ENCODE results near the gene BAHCC1.

DNA sequence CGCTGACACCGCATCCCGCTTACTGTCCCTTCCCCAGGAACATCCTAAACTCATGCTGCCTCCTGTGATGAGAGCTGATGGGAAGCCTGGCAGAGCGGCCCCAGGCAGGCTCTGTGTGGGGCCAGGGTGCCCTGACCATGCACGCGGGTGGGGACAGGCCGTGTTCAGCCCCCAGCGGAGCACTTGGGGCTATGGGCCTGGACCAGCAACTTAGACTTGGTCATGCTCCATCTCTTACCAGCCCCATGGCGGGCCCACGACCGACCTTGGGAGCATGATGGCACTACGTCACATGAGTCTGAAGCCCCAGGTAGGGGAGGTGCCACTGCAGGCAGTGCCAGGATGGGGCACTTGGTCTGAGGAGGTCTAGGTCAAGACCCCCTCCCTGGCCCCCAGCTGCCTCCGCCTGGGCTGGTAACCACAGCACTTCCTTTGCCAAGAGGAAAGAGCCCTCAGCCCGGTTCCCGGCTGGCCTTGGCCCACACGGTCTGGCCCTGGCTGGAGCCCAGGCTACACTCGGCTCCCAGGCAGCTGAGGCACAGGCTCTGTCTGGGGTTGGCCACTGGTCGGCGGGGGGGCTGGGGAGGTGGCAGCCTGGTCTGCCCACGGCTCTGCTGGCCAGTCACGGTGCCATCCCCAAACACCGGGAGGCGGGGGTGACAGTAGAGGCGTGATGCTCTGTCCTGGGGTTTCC, 25.7 kb downstream of the BAHCC1 start:
- TF ChIP-seq, protein P1, sequence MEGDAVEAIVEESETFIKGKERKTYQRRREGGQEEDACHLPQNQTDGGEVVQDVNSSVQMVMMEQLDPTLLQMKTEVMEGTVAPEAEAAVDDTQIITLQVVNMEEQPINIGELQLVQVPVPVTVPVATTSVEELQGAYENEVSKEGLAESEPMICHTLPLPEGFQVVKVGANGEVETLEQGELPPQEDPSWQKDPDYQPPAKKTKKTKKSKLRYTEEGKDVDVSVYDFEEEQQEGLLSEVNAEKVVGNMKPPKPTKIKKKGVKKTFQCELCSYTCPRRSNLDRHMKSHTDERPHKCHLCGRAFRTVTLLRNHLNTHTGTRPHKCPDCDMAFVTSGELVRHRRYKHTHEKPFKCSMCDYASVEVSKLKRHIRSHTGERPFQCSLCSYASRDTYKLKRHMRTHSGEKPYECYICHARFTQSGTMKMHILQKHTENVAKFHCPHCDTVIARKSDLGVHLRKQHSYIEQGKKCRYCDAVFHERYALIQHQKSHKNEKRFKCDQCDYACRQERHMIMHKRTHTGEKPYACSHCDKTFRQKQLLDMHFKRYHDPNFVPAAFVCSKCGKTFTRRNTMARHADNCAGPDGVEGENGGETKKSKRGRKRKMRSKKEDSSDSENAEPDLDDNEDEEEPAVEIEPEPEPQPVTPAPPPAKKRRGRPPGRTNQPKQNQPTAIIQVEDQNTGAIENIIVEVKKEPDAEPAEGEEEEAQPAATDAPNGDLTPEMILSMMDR (IDR thresholded peaks at IDR 0.05; ENCODE audit: poor library complexity, severe bottlenecking) = no peak
- TF ChIP-seq RAD21 (conservative IDR thresholded peaks at IDR 0.05) (no peak), TAF1 (IDR thresholded peaks at IDR 0.05; ENCODE audit: low read depth) (no peak), MXI1 (conservative IDR thresholded peaks at IDR 0.05; ENCODE audit: poor library complexity, severe bottlenecking) (no peak), EZH2 (IDR thresholded peaks at IDR 0.05; ENCODE audit: borderline replicate concordance, insufficient read depth, low read length, poor library complexity, severe bottlenecking) (no peak), POLR2AphosphoS5 (IDR thresholded peaks at IDR 0.05) (no peak)
- TF ChIP-seq, protein P2, sequence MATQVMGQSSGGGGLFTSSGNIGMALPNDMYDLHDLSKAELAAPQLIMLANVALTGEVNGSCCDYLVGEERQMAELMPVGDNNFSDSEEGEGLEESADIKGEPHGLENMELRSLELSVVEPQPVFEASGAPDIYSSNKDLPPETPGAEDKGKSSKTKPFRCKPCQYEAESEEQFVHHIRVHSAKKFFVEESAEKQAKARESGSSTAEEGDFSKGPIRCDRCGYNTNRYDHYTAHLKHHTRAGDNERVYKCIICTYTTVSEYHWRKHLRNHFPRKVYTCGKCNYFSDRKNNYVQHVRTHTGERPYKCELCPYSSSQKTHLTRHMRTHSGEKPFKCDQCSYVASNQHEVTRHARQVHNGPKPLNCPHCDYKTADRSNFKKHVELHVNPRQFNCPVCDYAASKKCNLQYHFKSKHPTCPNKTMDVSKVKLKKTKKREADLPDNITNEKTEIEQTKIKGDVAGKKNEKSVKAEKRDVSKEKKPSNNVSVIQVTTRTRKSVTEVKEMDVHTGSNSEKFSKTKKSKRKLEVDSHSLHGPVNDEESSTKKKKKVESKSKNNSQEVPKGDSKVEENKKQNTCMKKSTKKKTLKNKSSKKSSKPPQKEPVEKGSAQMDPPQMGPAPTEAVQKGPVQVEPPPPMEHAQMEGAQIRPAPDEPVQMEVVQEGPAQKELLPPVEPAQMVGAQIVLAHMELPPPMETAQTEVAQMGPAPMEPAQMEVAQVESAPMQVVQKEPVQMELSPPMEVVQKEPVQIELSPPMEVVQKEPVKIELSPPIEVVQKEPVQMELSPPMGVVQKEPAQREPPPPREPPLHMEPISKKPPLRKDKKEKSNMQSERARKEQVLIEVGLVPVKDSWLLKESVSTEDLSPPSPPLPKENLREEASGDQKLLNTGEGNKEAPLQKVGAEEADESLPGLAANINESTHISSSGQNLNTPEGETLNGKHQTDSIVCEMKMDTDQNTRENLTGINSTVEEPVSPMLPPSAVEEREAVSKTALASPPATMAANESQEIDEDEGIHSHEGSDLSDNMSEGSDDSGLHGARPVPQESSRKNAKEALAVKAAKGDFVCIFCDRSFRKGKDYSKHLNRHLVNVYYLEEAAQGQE (IDR thresholded peaks at IDR 0.05; ENCODE audit: borderline replicate concordance) = no peak
